NCI-H1105 treated with DMSO at 0.1 percent for 48 hours (cell line): ENCODE data around the gene PTPN7.
"Not testable (repeated sequence)": the region's sequence is repeated elsewhere in the genome, so short reads cannot be mapped to it uniquely, and the experiment has no call there.

ENCODE experiments used
- DNase-seq: peaks from one replicate; lab custom pipeline; 2025; lab: John Stamatoyannopoulos, UW

PTPN7 gene

GRCh38 chr1:202160377-202160940 lies at the start of gene PTPN7:
TSS of gene PTPN7 (minus strand) at chr1:202160602. CDS start at chr1:202159402, 1,200 bp downstream.
- no peak for DNase-seq

- DNase-seq: no peak
These were observed 48.0 kb upstream of the PTPN7 start for GRCh38 chr1:202208351-202208857.

DNA sequence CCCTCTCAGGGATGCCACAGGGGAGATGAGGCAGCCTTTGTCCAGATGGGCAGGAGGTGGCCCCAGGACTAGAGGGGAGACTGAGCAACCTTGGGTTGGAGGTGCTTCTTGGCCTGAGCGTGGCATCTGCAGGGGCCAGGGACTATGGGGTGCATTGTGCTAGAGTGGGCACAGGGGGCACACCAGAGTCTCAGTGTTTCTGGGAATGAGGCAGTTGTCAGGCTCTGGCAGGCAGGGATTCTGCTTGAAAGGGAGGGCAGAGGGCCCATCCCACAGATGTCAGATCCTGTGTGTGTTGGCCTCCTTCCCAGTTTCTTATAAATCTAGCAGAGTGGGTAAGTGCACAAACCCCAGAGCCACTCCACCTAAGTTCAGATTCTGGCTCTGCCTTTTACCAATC lies 46.9 kb upstream of the PTPN7 start:
- DNase-seq: peak; percentile 26

- DNase-seq: no peak
These were observed 45.3 kb upstream of the PTPN7 start for GRCh38 chr1:202205523-202206190.

DNA sequence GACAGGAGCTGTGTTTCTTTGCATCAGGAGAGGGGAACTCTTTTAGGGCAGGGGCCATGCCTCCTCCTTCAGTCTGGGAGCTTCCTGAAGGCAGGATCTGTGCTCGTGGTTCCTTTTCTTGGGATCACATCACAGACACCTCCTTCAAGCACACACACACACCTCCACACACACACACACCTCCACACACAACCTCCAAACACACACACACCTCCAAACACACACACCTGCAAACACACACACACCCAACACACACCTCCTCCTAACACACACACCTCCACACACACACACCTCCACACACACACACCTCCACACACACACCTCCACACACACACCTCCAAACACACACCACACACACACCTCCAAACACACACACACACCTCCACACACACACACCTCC lies 43.7 kb upstream of the PTPN7 start:
- DNase-seq: no peak

DNA sequence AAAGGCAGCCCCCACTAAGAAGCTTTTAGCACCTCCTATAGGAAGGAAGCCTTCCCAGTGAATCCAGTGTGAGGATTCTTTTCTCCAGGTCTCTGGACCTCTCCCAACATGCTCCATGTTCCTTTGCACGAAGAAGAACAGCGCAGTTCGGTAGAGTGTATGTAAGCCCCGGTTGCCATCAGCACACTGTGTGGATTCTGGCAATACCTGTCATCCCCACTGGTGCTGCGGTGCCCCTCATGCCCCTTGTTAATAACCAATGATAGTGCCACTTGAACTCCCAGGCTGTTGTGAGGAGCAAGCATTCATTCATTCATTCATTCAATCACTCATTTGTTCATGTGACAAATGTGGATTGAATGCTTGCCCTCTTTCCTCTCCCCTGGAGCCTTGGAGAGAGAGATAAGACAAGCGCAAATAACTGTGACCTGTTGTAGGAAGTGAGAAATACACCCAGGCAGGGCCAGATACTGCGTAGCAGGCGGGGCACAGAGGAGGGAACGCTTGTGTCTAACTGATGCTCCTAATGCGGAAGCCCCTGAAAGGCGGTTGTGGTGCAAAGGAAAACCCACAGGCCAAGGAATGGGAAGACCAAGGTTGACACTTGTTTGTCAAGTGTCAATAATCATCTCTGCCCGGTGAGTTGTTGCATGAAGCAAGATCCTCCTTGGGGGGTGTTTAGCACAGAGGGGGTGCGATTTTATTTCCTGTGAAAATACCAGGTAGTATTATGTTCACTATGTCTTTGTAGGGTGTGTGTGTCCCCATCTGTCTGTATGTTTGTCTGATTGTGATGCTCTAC lies 43.0 kb upstream of the PTPN7 start:
- DNase-seq: no peak

DNA sequence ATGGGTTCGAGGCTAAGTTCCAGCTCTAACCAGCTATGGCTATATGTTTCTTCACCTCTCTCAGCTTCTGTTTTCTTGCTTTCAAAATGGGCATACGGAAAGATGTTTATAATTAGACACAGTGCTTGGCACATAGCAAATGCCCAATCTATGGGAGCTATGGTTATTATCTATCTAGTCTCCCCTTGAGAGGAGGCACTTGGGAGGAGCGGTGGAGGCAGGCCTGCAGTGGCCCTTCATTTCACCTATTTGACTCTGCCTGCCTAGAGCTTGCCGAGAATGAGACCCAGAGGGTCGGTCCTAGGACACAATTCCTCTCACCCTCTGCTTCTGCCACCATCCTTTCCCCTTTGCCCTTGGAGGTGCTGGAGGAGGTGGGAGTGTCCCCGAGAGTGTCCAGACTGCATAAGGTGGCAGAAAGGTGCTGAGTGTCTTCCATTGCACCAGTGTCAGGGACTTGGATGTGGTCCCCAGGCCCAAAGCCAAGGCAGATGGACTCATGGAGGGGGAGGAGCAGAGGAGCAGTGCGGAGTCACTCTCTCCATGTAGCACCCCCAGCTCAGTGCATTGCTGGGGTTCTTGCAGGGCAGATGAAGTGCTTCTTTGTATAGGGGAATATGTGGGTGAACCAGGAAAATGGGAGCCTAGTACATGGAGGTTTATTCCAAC lies 42.2 kb upstream of the PTPN7 start:
- DNase-seq: no peak

DNA sequence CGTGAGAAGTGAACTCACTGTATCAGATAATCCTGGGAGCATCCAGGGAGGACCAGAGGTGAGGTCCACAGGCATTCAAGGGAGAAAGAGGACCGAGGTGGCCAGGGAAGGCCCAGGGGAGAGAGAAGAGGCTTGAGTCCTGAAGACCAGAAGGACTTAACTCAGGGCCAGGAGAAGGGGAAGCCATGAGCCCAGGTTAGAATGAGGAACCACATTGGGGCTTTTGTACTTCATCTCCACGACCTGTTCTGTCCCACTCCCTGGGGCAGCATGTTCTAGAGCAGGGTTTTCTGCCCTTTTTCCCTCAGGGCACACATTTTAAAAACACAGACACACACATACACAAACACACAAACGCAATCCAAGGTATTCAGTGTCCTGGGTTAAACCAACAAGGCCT lies 41.6 kb upstream of the PTPN7 start:
- DNase-seq: no peak

- DNase-seq: no peak
These were observed 40.9 kb upstream of the PTPN7 start for GRCh38 chr1:202201266-202201665.

DNA sequence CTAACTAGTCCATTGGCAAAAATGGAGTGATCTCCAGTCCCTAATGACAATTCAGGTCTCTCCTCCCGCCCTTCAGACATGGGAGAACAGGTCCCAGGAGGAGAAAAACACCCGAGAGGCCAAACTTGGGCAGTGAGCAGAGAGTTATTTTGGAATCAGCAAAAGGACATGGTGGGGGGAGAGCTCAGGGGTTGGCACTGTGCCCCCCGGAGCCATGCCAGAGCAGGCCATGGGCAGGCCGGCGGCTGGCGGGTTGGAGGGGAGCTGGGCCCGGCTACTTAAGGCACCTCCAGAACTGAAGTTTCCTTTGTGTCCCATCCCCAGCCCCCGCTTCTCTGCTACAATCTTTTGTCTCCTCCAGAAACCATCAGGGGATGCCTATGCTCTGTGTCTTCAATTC lies 40.3 kb upstream of the PTPN7 start:
- no peak for DNase-seq

DNA sequence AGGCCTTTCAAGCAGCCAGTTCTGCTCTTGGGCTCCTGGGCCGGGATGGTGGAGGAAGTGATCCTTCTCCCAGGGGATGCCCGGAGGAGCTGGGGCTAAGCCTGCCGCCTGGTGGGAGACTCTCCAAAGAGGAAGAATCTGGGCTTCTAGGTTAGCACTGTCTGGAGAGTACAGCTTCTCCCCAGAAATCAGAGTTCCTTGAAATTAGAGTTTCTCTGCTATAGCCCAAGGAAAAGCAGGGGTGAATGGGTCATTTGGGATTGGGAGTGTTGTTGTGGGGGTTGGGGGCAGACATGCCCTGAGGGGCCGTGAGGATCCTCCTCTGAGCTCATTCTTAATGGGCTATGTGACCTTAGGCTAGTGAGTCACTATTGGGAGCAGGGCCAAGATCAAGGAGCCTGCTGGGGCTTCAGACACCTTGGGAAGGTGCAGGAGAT lies 39.7 kb upstream of the PTPN7 start:
- no peak for DNase-seq

- no peak for DNase-seq
These were observed 38.9 kb upstream of the PTPN7 start for GRCh38 chr1:202199040-202199889.

GRCh38 chr1:202198366-202198724 lies 37.9 kb upstream of the PTPN7 start:
- DNase-seq: no peak

DNA sequence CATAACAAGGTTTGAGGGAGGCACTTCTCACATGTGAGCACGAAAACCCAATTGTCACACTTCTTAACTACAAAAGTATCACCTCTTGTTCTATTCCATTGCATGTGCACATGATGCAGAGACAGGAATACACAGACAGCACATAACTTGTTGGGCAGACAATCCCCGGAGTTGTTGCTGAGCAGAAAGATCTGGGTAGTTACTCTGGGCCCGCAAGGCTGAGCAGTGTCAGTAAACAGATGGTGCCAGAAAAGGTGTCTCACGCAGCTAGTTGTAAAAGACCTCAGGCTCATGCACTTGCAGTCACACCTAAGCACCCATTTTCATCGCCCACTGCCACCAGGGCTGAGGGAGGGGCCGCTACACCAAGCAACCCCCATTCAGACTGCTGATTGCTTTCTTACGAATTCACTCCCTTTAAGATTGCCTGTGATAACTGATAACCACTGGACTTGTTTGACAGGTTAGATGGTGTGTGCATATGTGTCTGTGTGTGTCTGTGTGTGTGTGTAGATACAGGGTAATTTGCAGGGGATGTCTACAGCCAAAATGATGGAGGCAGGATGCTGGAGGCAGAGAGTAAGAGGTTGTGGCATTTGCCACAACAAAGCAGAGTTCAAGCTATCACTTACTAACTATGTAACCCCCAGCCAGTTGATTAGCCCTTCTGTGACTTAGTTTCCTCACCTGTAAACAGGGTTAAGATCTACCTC lies 37.4 kb upstream of the PTPN7 start:
- no peak for DNase-seq

DNA sequence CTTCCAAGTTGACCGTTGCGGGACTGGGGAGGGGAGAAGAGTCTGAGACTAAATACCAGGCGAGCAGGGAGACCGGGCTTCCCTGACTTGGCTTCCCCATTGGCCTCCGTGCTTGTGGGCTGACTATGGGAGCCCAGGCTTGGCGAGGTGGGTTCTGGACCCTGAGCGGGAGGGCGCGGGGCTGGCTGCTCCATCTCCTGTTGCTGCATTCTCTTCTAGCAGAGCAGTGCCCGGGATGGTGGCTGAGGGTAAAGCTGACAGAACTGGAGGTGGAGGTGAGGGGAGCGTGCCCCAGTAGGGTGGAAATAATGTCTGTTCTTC lies 33.9 kb upstream of the PTPN7 start:
- DNase-seq: no peak

GRCh38 chr1:202193614-202194327 lies 33.4 kb upstream of the PTPN7 start, which contains the start of gene LGR6:
TSS of gene LGR6 (plus strand) at chr1:202193799. CDS start at chr1:202193990, 191 bp downstream.
- DNase-seq: no peak

- DNase-seq: peak; percentile 55
These were observed 32.6 kb upstream of the PTPN7 start for GRCh38 chr1:202192770-202193613.

GRCh38 chr1:202191391-202191790 lies 31.0 kb upstream of the PTPN7 start:
- not testable (repeated sequence) for DNase-seq
